ENCODE data around the gene IL17RB.

GRCh38 chr3:53888232-53888631 lies 41.9 kb downstream of the IL17RB start:
- TF ChIP-seq CTCF (conservative IDR thresholded peaks at IDR 0.05; ENCODE audit: low read depth, low read length) (no peak), SMC3 (IDR thresholded peaks at IDR 0.05; ENCODE audit: low read depth, low read length) (no peak), POLR2A (IDR thresholded peaks at IDR 0.05; ENCODE audit: low read depth, low read length) (no peak), RFX5 (IDR thresholded peaks at IDR 0.05; ENCODE audit: low read depth, low read length) (no peak), ELK1 (IDR thresholded peaks at IDR 0.05; ENCODE audit: borderline replicate concordance, low read depth, low read length) (no peak), FOS (IDR thresholded peaks at IDR 0.05; ENCODE audit: low read depth, low read length) (no peak)

Data from IMR-90 (cell line).